Measurements from ENCODE around the gene DCST1. TPM values are rescaled to one million over a fixed set of nuclear protein-coding genes. Genes with fewer than 3 reads are reported as not detected.
A peak's percentile ranks its signal among the peaks of the same experiment; 100 is the strongest.

DCST1 gene
- total and polyA plus RNA-seq, 2 donors (not counting 1 experiment from before 2014, with no cell fraction given): 0.22 TPM; not detected in 1

GRCh38 chr1:155051342-155051776 lies 17.7 kb downstream of the DCST1 start:
- no peak for DNase-seq
- no peaks in the 10 kb centered on the region for H3K9me3 ChIP-seq (ENCODE audit: control extremely low read depth in 1 of 3, control insufficient read depth in 2 of 3, insufficient read depth in 1 of 3, low read length in 2 of 3)
- no peaks in the 10 kb centered on the region for H3K36me3 ChIP-seq (replicated peaks in 1 of 2; ENCODE audit: control extremely low read depth in 1 of 2, control insufficient read depth in 1 of 2, extremely low read depth in 1 of 2, insufficient read depth in 2 of 2, low read length in 1 of 2)
- no peaks in the 10 kb centered on the region for H3K27me3 ChIP-seq (replicated peaks in 1 of 4; ENCODE audit: control extremely low read depth in 1 of 4, control insufficient read depth in 3 of 4, insufficient read depth in 4 of 4, low read length in 3 of 4)
- Mint-ChIP-seq H3K4me1 (peaks cover 25% of the 10 kb centered on the region), H3K9me3 (ENCODE audit: insufficient read depth) (no peaks in the 10 kb centered on the region), H3K27me3 (no peaks in the 10 kb centered on the region), H3K4me3 (peak overlapping the region; percentile 85), H3K27ac (peak overlapping the region; percentile 73)
- intact Hi-C loops (cut with micrococcal nuclease): loop anchor here (1.0 to 2.0 kb wide), 4 partner anchors 10 to 69 kb away; partner anchors contain the start of gene FLAD1
- H3K9ac ChIP-seq (ENCODE audit: low read length): peak overlapping the region; percentile 76
- H3K4me2 ChIP-seq (replicated peaks; ENCODE audit: low read depth, low read length, poor library complexity, severe bottlenecking): peak overlapping the region; percentile 93
- peaks cover 20 to 30% of the 10 kb centered on the region in 2 donors for H3K4me1 ChIP-seq (ENCODE audit: control insufficient read depth in 2 of 2, insufficient read depth in 2 of 2, low read length in 2 of 2)
- H3K4me3 ChIP-seq (ENCODE audit: control extremely low read depth in 1 of 5, extremely low read depth in 1 of 5, insufficient read depth in 1 of 5, low read depth in 2 of 5, low read length in 4 of 5): peak overlapping the region; percentile 11 to 82 (median 66)
- no peaks in the 10 kb centered on the region for H4K20me1 ChIP-seq (ENCODE audit: control insufficient read depth, insufficient read depth, low read length, poor library complexity, severe bottlenecking)
- ChIA-PET CTCF (interaction anchor here (0.6 to 16.6 kb wide), 19 partner anchors 10 to 492 kb away, joined by 3 to 370 read pairs (median 4); partner anchors contain the start of genes EFNA4, KRTCAP2, PBXIP1 and PMVK), POLR2A (interaction anchor here (0.6 to 2.0 kb wide), 7 partner anchors 9 to 90 kb away, joined by 3 to 8 read pairs (median 4); partner anchors contain the start of genes EFNA4 and PYGO2)
- TF ChIP-seq CTCF (IDR thresholded peaks at IDR 0.05): no peak
- TF ChIP-seq EZH2 (IDR thresholded peaks at IDR 0.05; ENCODE audit: borderline replicate concordance, insufficient read depth, low read depth, low read length, poor library complexity, severe bottlenecking): no peak
- H2AFZ ChIP-seq (ENCODE audit: insufficient read depth, low read depth, low read length, poor library complexity, severe bottlenecking): peak overlapping the region; percentile 86
- ATAC-seq (ENCODE audit: low read depth): peak; percentile 1
- no peak overlapping the region for H3K27ac ChIP-seq (ENCODE audit: low read length in 2 of 2)
- 0% methylated on average over 31 of the region's 31 CpGs for WGBS (ENCODE audit: insufficient coverage)
- no peaks in the 10 kb centered on the region for H3K79me2 ChIP-seq (ENCODE audit: control insufficient read depth, insufficient read depth, low read length)

GRCh38 chr1:155051777-155052398 lies 18.3 kb downstream of the DCST1 start:
- no peak overlapping the region for H3K27ac ChIP-seq (ENCODE audit: low read length in 2 of 2)
- POLR2A ChIA-PET: interaction anchor here (0.6 to 2.0 kb wide), 5 partner anchors 10 to 90 kb away, joined by 3 to 8 read pairs (median 4); partner anchors contain the start of genes EFNA4 and PYGO2
- peak overlapping the region; percentile 11 to 82 (median 66) for H3K4me3 ChIP-seq (ENCODE audit: control extremely low read depth in 1 of 5, extremely low read depth in 1 of 5, insufficient read depth in 1 of 5, low read depth in 2 of 5, low read length in 4 of 5)
- intact Hi-C loops (cut with micrococcal nuclease): loop anchor here (1.0 to 2.0 kb wide), 4 partner anchors 9 to 69 kb away; partner anchors contain the start of gene FLAD1
- no peaks in the 10 kb centered on the region for H3K9me3 Mint-ChIP-seq (ENCODE audit: insufficient read depth)
- peak overlapping the region; percentile 73 for H3K27ac Mint-ChIP-seq
- H3K4me1 Mint-ChIP-seq: peaks cover 25% of the 10 kb centered on the region
- H3K79me2 ChIP-seq (ENCODE audit: control insufficient read depth, insufficient read depth, low read length): no peaks in the 10 kb centered on the region
- CTCF ChIA-PET: interaction anchor here (0.6 to 20.2 kb wide), 12 partner anchors 4 to 492 kb away, joined by 3 to 370 read pairs (median 6); partner anchors contain the start of genes ADAM15, EFNA4 and PYGO2
- ATAC-seq (ENCODE audit: low read depth): peak; percentile 22
- DNase-seq: peak; percentile 66
- no peaks in the 10 kb centered on the region for H3K36me3 ChIP-seq (replicated peaks in 1 of 2; ENCODE audit: control extremely low read depth in 1 of 2, control insufficient read depth in 1 of 2, extremely low read depth in 1 of 2, insufficient read depth in 2 of 2, low read length in 1 of 2)
- H3K9me3 ChIP-seq (ENCODE audit: control extremely low read depth in 1 of 3, control insufficient read depth in 2 of 3, insufficient read depth in 1 of 3, low read length in 2 of 3): no peaks in the 10 kb centered on the region
- H3K27me3 ChIP-seq (replicated peaks in 1 of 4; ENCODE audit: control extremely low read depth in 1 of 4, control insufficient read depth in 3 of 4, insufficient read depth in 4 of 4, low read length in 3 of 4): no peaks in the 10 kb centered on the region
- under 1% methylated on average over 26 of the region's 27 CpGs for WGBS (ENCODE audit: insufficient coverage)
- H4K20me1 ChIP-seq (ENCODE audit: control insufficient read depth, insufficient read depth, low read length, poor library complexity, severe bottlenecking): no peaks in the 10 kb centered on the region
- H3K4me2 ChIP-seq (replicated peaks; ENCODE audit: low read depth, low read length, poor library complexity, severe bottlenecking): peak overlapping the region; percentile 93
- no peak for TF ChIP-seq EZH2 (IDR thresholded peaks at IDR 0.05; ENCODE audit: borderline replicate concordance, insufficient read depth, low read depth, low read length, poor library complexity, severe bottlenecking)
- no peak for TF ChIP-seq CTCF (IDR thresholded peaks at IDR 0.05)
- H3K9ac ChIP-seq (ENCODE audit: low read length): peak overlapping the region; percentile 76
- H3K4me3 Mint-ChIP-seq: peak overlapping the region; percentile 85
- H3K27me3 Mint-ChIP-seq: no peaks in the 10 kb centered on the region
- H3K4me1 ChIP-seq (ENCODE audit: control insufficient read depth in 2 of 2, insufficient read depth in 2 of 2, low read length in 2 of 2): peaks cover 20 to 30% of the 10 kb centered on the region in 2 donors
- peak overlapping the region; percentile 86 for H2AFZ ChIP-seq (ENCODE audit: insufficient read depth, low read depth, low read length, poor library complexity, severe bottlenecking)

Data from B cell (primary cell).